ENCODE measurements around the gene DYNC2LI1. TPM values are rescaled to one million over a fixed set of nuclear protein-coding genes. Genes with fewer than 3 reads are reported as not detected.

Gene DYNC2LI1
- total and polyA plus RNA-seq, 2 of the 8 experiments (the other 6 are each of a cell fraction or from before 2014, with no cell fraction given) = 3.9 to 7.6 TPM

GRCh38 chr2:43812006-43812405 is 38.2 kb downstream of the DYNC2LI1 start:
- Histone ChIP-seq H4K5ac (ENCODE audit: insufficient read length, low read depth, low read length) (no peak overlapping the region), H3K27ac (ENCODE audit: low read depth, low read length) (no peak overlapping the region), H4K8ac (ENCODE audit: extremely low read depth, insufficient read depth, low read length) (no peak overlapping the region), H3K4me1 (replicated peaks in 1 of 4; ENCODE audit: control insufficient read depth in 3 of 4, insufficient read depth in 4 of 4, low read length in 3 of 4) (no peaks in the 10 kb centered on the region), H3K23ac (ENCODE audit: insufficient read length) (no peak overlapping the region), H3K56ac (replicated peaks; ENCODE audit: insufficient read length, low read depth, low read length) (no peak overlapping the region), H2BK15ac (ENCODE audit: low read length) (no peak overlapping the region), H3K14ac (ENCODE audit: insufficient read length) (no peak overlapping the region), H2AFZ (ENCODE audit: low read length) (no peak overlapping the region), H4K91ac (replicated peaks; ENCODE audit: insufficient read length, low read length) (no peak overlapping the region), H3K9ac (replicated peaks in 1 of 4; ENCODE audit: extremely low read depth in 1 of 4, low read depth in 3 of 4, low read length in 3 of 4) (no peak overlapping the region), H2AK5ac (ENCODE audit: low read depth, low read length) (no peak overlapping the region), H2BK120ac (replicated peaks; ENCODE audit: low read depth, low read length) (no peak overlapping the region), H3K27me3 (replicated peaks in 1 of 4; ENCODE audit: control insufficient read depth in 3 of 4, extremely low read depth in 1 of 4, insufficient read depth in 3 of 4, low read length in 3 of 4) (no peaks in the 10 kb centered on the region), H3K4ac (replicated peaks; ENCODE audit: insufficient read length, low read depth, low read length) (no peak overlapping the region), H3K4me2 (ENCODE audit: insufficient read depth in 1 of 2, low read depth in 2 of 2, low read length in 2 of 2) (no peak overlapping the region), H3K79me2 (ENCODE audit: control insufficient read depth in 1 of 2, insufficient read depth in 2 of 2, low read length in 2 of 2) (no peaks in the 10 kb centered on the region), H4K20me1 (replicated peaks in 1 of 2; ENCODE audit: control insufficient read depth in 1 of 2, insufficient read depth in 2 of 2, low read length in 2 of 2) (no peaks in the 10 kb centered on the region), H3K36me3 (ENCODE audit: control insufficient read depth in 2 of 4, insufficient read depth in 4 of 4, low read length in 3 of 4) (no peaks in the 10 kb centered on the region), H2BK5ac (ENCODE audit: low read depth, low read length) (no peak overlapping the region), H2BK20ac (ENCODE audit: low read length) (no peak overlapping the region), H2BK12ac (ENCODE audit: low read depth, low read length) (no peak overlapping the region), H3K4me3 (ENCODE audit: extremely low read depth in 1 of 4, insufficient read depth in 2 of 4, low read depth in 3 of 4, low read length in 4 of 4) (no peak overlapping the region), H3K18ac (ENCODE audit: extremely low read depth, low read length) (no peak overlapping the region), H3K9me3 (ENCODE audit: insufficient read depth in 2 of 2, low read depth in 1 of 2, low read length in 1 of 2) (no peaks in the 10 kb centered on the region), H3K23me2 (ENCODE audit: low read depth, low read length) (no peaks in the 10 kb centered on the region), H3K79me1 (ENCODE audit: low read depth, low read length) (no peaks in the 10 kb centered on the region)
- FAIRE-seq = no peak
- 54% methylated on average over 2 of the region's 2 CpGs; no CpG with 5 or more reads in 1 of the 2 experiments for WGBS, 2 experiments (ENCODE audit: extremely low coverage in 1 of 2, insufficient coverage in 1 of 2, insufficient read length in 1 of 2, insufficient replicate concordance in 2 of 2, low coverage in 1 of 2, low lambda C conversion rate in 2 of 2, missing lambda C conversion rate in 1 of 2)
- ChIA-PET POLR2A (ENCODE audit: partially characterized antibody) (interaction anchor here (0.6 kb wide), 1 partner anchor 18 kb away, joined by 3 read pairs; no protein-coding TSS in a partner anchor), CTCF (ENCODE audit: partially characterized antibody) (interaction anchor here (0.5 to 2.6 kb wide), 3 partner anchors 13 to 1547 kb away, joined by 3 to 13 read pairs (median 3); no protein-coding TSS in a partner anchor)
- no peak for DNase-seq (ENCODE audit: low read depth in 1 of 2, low spot score in 2 of 2)
- TF ChIP-seq BCL11A (IDR thresholded peaks at IDR 0.05; ENCODE audit: low read depth in 2 of 2, low read length in 2 of 2) (no peak), ATF3 (IDR thresholded peaks at IDR 0.05; ENCODE audit: insufficient read depth, low read depth, low read length) (no peak), ZNF274 (IDR thresholded peaks at IDR 0.05; ENCODE audit: borderline replicate concordance, extremely low read depth, low read length) (no peak), JUN (IDR thresholded peaks at IDR 0.05; ENCODE audit: low read depth, low read length) (no peak), KDM4A (IDR thresholded peaks at IDR 0.05; ENCODE audit: low read depth, low read length, severe bottlenecking) (no peak), SAP30 (IDR thresholded peaks at IDR 0.05; ENCODE audit: insufficient read depth, insufficient replicate concordance, low read length) (no peak)
